NCI-H2196 (cell line): ENCODE measurements around the gene CIAO2A.
A peak's percentile ranks its signal among the peaks of the same experiment; 100 is the strongest.
"Not testable (repeated sequence)": the region's sequence is repeated elsewhere in the genome, so short reads cannot be mapped to it uniquely, and the experiment has no call there.

Experiments
- DNase-seq: peaks from one replicate; lab custom pipeline; 2025; ENCODE audit not compliant: unreplicated experiment; lab: John Stamatoyannopoulos, UW

The CIAO2A gene

GRCh38 chr15:64093627-64094417 is at the start of gene CIAO2A:
Gene CIAO2A (minus strand): TSS chr15:64093838. CDS start chr15:64093768, 70 bp downstream.
- DNase-seq: peak; percentile 92

DNA sequence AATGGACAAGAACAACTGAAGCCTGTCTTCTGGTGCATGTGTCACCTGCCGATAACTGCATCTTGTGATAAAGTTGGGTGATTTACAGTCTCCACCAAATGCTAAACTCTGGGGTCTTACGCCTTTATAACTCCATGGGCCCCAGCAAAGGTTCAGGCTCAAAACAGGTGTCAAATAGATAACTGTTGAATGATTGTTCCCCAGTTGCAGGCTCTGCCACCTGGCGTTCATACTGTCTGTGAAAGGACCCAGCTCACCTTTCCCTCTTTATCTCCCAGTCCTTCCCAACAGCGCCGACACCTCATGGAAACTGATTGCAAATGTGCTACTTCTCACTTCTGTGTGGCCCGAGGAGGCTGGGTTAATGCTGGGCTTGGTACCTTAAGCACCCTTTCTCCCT is 49.6 kb upstream of the CIAO2A start:
- no peak for DNase-seq

- DNase-seq: no peak
Measured at GRCh38 chr15:64141798-64142512, 48.3 kb upstream of the CIAO2A start.

GRCh38 chr15:64138331-64138941 is 44.8 kb upstream of the CIAO2A start:
- no peak for DNase-seq

DNA sequence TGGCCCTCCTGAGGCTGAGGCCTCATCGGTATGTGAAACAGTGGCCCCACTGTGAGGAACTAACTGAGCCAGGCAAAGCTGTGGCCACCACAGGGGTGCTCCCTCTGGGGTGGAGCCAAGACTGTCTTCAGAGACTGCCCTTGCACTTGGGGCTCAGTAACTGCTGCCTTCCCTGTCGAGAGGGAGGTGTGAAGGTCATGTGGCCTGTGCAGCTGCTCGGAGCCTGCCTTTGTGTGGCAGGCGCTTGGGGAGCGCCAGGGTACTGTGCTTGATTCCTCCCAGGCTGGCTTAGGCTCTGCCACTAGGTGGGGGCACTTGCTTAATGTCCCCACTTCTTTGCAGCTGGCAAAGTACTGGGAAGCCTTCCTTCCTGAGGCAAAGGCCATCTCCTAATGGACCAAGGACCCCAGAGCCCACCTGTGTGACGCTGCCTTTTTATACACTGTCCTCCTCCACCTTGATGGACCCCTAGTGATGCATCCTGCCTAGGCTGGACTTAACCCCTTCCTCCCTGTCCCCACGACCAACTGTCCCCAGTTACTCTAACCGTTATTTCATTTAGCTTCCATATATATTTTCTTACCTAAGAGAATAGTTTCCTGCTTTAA is 43.7 kb upstream of the CIAO2A start:
- no peak for DNase-seq

- no peak for DNase-seq
Measured at GRCh38 chr15:64136347-64136746, 42.7 kb upstream of the CIAO2A start.

GRCh38 chr15:64134345-64134829 is 40.7 kb upstream of the CIAO2A start:
- peak; percentile 78 for DNase-seq

- no peak for DNase-seq
Measured at GRCh38 chr15:64133623-64134344, 40.1 kb upstream of the CIAO2A start.

GRCh38 chr15:64132217-64132616 is 38.6 kb upstream of the CIAO2A start:
- no peak for DNase-seq

GRCh38 chr15:64131547-64131946 is 37.9 kb upstream of the CIAO2A start:
- no peak for DNase-seq

- no peak for DNase-seq
Measured at GRCh38 chr15:64130159-64130558, 36.5 kb upstream of the CIAO2A start.

- DNase-seq: no peak
Measured at GRCh38 chr15:64127521-64128270, 34.1 kb upstream of the CIAO2A start.

GRCh38 chr15:64125978-64126377 is 32.3 kb upstream of the CIAO2A start:
- DNase-seq: no peak

DNA sequence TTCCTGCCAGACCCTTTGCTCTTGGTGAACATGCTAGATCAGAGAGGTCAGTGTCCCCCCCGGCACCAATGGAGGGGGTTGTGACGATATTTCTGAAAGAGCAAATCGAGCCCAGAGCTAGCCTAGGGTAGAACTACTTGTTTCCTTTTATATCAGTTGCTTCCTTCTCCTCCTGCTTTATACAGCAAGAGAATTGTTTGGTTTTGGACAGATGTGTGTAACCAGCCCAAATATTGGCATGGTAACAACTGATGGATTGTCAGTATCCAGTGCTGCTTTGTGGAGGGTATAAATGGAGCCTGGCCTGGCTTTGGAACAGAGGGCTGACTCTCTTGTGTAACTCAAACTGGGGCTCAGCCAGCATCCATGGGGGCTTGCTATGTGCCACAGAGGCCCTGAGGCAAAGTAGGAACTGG is 29.3 kb upstream of the CIAO2A start:
- DNase-seq: no peak

DNA sequence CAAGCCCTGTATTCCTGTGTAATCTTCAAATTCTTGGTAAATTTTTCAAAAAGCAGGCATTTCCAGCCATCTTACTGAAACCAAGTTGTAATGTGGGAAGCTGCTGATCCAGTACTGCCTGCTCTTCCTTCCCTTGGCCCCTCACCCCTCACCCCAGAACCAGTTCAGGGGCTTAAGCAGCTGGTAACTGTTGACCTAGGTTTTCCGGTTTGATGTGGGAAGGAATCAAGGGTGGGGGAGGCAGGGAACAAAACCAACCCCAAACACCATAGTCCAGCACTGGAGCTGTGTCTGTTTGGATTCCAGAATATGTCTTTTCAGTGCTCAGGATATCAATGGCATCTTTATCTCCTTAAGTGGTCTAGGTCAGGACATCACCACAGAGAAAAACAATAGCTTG is 28.8 kb upstream of the CIAO2A start:
- no peak for DNase-seq

GRCh38 chr15:64121614-64122013 is 28.0 kb upstream of the CIAO2A start:
- DNase-seq: no peak

DNA sequence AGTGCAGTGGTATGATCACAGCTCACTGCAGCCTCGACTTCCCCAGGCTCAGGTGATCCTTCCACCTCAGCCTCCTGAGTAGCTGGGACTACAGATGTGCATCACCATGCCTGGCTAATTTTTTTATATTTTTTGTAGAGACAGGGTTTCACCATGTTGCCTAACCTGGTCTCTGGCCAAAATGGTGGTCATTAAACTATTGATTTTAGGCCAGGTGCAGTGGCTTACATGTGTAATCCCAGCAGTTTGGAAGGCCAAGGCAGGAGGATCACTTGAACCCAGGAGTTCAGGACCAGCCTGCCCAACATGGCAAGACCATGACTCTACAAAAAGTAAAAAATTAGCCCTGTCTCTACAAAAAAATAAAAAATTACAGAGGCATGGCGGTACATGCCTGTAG is 26.7 kb upstream of the CIAO2A start:
- not testable (repeated sequence) for DNase-seq

GRCh38 chr15:64117759-64118487 is 24.3 kb upstream of the CIAO2A start:
- DNase-seq: no peak

DNA sequence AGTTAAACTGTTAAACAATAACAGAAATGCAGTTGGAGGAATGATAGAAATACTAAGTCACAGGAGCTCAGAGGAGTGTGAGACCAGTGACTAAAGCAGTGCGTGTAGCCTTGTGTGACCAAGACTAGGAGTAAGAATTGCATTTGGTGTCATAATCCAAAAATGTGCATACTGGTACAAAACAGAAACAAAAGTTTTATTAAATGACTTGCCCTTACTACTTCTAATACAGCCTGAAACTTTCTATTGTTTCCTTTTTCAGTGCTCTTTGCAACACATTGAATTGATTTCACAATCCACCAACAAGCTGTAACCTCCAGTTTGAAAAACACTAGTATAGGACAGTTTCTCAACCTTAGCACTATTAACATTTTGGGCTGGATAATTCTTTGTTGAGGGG is 19.3 kb upstream of the CIAO2A start:
- no peak for DNase-seq
